H9 (cell line): ENCODE data around the gene CCBE1. TPM values are rescaled to one million over a fixed set of nuclear protein-coding genes. Genes with fewer than 3 reads are reported as not detected.

Experiments used
- DNase-seq: peaks from one replicate; pipeline ENCODE4 v3.0.0-alpha.2; 2017
- H2AFZ ChIP-seq: one replicate; pipeline ENCODE4 v1.6.1; 2013; ENCODE audit warnings: mild to moderate bottlenecking, low read length, control low read depth, moderate library complexity
- H2AK5ac ChIP-seq: 2 replicates; pipeline ENCODE4 v1.6.1; 2013; ENCODE audit warnings: low read length, control low read depth, mixed read lengths; ENCODE audit not compliant: insufficient read length
- H2BK120ac ChIP-seq: one replicate; pipeline ENCODE4 v1.6.1; 2013; ENCODE audit warnings: low read depth, mild to moderate bottlenecking, low read length, control low read depth, inconsistent platforms; ENCODE audit not compliant: poor library complexity, severe bottlenecking
- H2BK12ac ChIP-seq: 2 replicates; pipeline ENCODE4 v1.6.1; 2013; ENCODE audit warnings: low read length, control low read depth, mixed read lengths, low read depth; ENCODE audit not compliant: insufficient read length
- H2BK15ac ChIP-seq: 2 replicates; pipeline ENCODE4 v1.6.1; 2013; ENCODE audit warnings: low read depth, low read length, control low read depth
- H2BK20ac ChIP-seq: one replicate; pipeline ENCODE4 v1.6.1; 2013; ENCODE audit warnings: low read depth, mild to moderate bottlenecking, low read length, control low read depth, inconsistent platforms; ENCODE audit not compliant: poor library complexity, severe bottlenecking
- H2BK5ac ChIP-seq: 2 replicates; pipeline ENCODE4 v1.6.1; 2013; ENCODE audit warnings: low read length, control low read depth, mixed read lengths; ENCODE audit not compliant: insufficient read length
- H3K14ac ChIP-seq: 2 replicates; pipeline ENCODE4 v1.6.1; 2013; ENCODE audit warnings: low read length, control low read depth; ENCODE audit not compliant: insufficient read depth
- H3K18ac ChIP-seq: 2 replicates; pipeline ENCODE4 v1.6.1; 2013; ENCODE audit warnings: low read depth, mild to moderate bottlenecking, mixed read lengths, low read length, control low read depth; ENCODE audit not compliant: insufficient read length
- H3K23ac ChIP-seq: 2 replicates; pipeline ENCODE4 v1.6.1; 2013; ENCODE audit warnings: low read length, control low read depth, mixed read lengths, low read depth; ENCODE audit not compliant: insufficient read length
- H3K23me2 ChIP-seq: 2 replicates; pipeline ENCODE4 v1.6.1; 2013; ENCODE audit warnings: low read depth, mild to moderate bottlenecking, mixed read lengths, low read length, control low read depth; ENCODE audit not compliant: insufficient read length, poor library complexity, severe bottlenecking
- H3K27ac ChIP-seq: 2 replicates; pipeline ENCODE4 v1.5.1; 2013; ENCODE audit warnings: low read length, control low read depth, mixed read lengths, low read depth; ENCODE audit not compliant: insufficient read length
- H3K27me3 ChIP-seq: 2 replicates; pipeline ENCODE4 v1.6.1; 2013; ENCODE audit warnings: low read length, control low read depth, inconsistent platforms; ENCODE audit not compliant: insufficient read depth
- H3K4ac ChIP-seq: 2 replicates; pipeline ENCODE4 v1.6.1; 2013; ENCODE audit warnings: low read depth, mild to moderate bottlenecking, control low read depth, inconsistent platforms, low read length, moderate library complexity
- H3K4me1 ChIP-seq: 2 replicates; pipeline ENCODE4 v1.6.1; 2013; ENCODE audit warnings: low read length, control low read depth, inconsistent platforms; ENCODE audit not compliant: insufficient read depth
- H3K4me2 ChIP-seq: 2 replicates; pipeline ENCODE4 v1.6.1; 2013; ENCODE audit warnings: low read length, control low read depth, mixed read lengths; ENCODE audit not compliant: insufficient read length, insufficient read depth
- H3K56ac ChIP-seq: 2 replicates; pipeline ENCODE4 v1.6.1; 2013; ENCODE audit warnings: low read depth, mild to moderate bottlenecking, mixed read lengths, low read length, control low read depth; ENCODE audit not compliant: insufficient read length
- H3K79me1 ChIP-seq: 2 replicates; pipeline ENCODE4 v1.6.1; 2013; ENCODE audit warnings: low read depth, mild to moderate bottlenecking, moderate library complexity, low read length, control low read depth, inconsistent platforms; ENCODE audit not compliant: insufficient read depth, poor library complexity, severe bottlenecking
- H3K79me2 ChIP-seq: 2 replicates; pipeline ENCODE4 v1.6.1; 2013; ENCODE audit warnings: low read length, control low read depth, inconsistent platforms; ENCODE audit not compliant: insufficient read depth
- H3K9ac ChIP-seq: 2 replicates; pipeline ENCODE4 v1.6.1; 2013; ENCODE audit warnings: low read length, control low read depth, mixed read lengths; ENCODE audit not compliant: insufficient read length; ENCODE audit errors: extremely low read depth
- H3K9me3 ChIP-seq: one replicate; pipeline ENCODE4 v1.6.1; 2013; ENCODE audit warnings: low read depth, low read length, inconsistent platforms; ENCODE audit not compliant: control insufficient read depth
- H3T11ph ChIP-seq: one replicate; pipeline ENCODE4 v1.6.1; 2013; ENCODE audit warnings: mild to moderate bottlenecking, low read length, control low read depth, inconsistent platforms
- H4K20me1 ChIP-seq: one replicate; pipeline ENCODE4 v1.6.1; 2013; ENCODE audit not compliant: control insufficient read depth, insufficient read length, insufficient read depth
- H4K5ac ChIP-seq: 2 replicates; pipeline ENCODE4 v1.6.1; 2013; ENCODE audit warnings: low read depth, mild to moderate bottlenecking, mixed read lengths, low read length, control low read depth; ENCODE audit not compliant: insufficient read length
- H4K8ac ChIP-seq: replicated peaks from 2 replicates; pipeline ENCODE4 v1.6.1; 2013; ENCODE audit warnings: low read length, control low read depth, mixed read lengths, low read depth; ENCODE audit not compliant: insufficient read length
- H4K91ac ChIP-seq: 2 replicates; pipeline ENCODE4 v1.6.1; 2013; ENCODE audit warnings: low read depth, mild to moderate bottlenecking, moderate library complexity, mixed read lengths, low read length, control low read depth; ENCODE audit not compliant: insufficient read length
- H3K27ac Mint-ChIP-seq, 3 experiments: 2 replicates in 2 of 3; 3 replicates in 1 of 3; pipeline ENCODE4 v1.8.0; 2020 to 2021; ENCODE audit warnings: mixed read lengths in 3 of 3, mild to moderate bottlenecking in 1 of 3, moderate library complexity in 1 of 3
- H3K27me3 Mint-ChIP-seq: 2 replicates; pipeline ENCODE4 v1.8.0; 2021; ENCODE audit warnings: low read depth, mild to moderate bottlenecking, moderate library complexity, mixed read lengths
- H3K36me3 Mint-ChIP-seq, 3 experiments: 2 replicates in 2 of 3; 3 replicates in 1 of 3; pipeline ENCODE4 v1.8.0; 2020 to 2021; ENCODE audit warnings: low read depth in 3 of 3, mixed read lengths in 3 of 3; ENCODE audit not compliant: insufficient read depth in 1 of 3
- H3K4me1 Mint-ChIP-seq, 2 experiments: 2 replicates each; pipeline ENCODE4 v1.8.0; 2020; ENCODE audit warnings: mixed read lengths in 2 of 2
- H3K4me3 Mint-ChIP-seq, 2 experiments: 2 replicates in 1 of 2; 3 replicates in 1 of 2; pipeline ENCODE4 v1.8.0; 2020 to 2021; ENCODE audit warnings: mild to moderate bottlenecking in 2 of 2, mixed read lengths in 2 of 2, moderate library complexity in 1 of 2
- H3K9me3 Mint-ChIP-seq, 2 experiments: 2 replicates in 1 of 2; 3 replicates in 1 of 2; pipeline ENCODE4 v1.8.0; 2020; ENCODE audit warnings: mild to moderate bottlenecking in 2 of 2, mixed read lengths in 2 of 2, moderate library complexity in 1 of 2
- WGBS: extraction: QIAGEN DNeasy Blood & Tissue Kit; methylation state at CpG from one replicate; pipeline ENCODE4 v1.1.7; 2013; ENCODE audit warnings: missing lambda C conversion rate, low lambda C conversion rate, mixed read lengths; ENCODE audit not compliant: insufficient read length; ENCODE audit errors: extremely low coverage; 5-methylcytosine and 5-hydroxymethylcytosine counted together
- total RNA-seq: library from RNA; stranded (reverse); gene quantifications from 2 replicates; pipeline ENCODE4 v1.2.1, GENCODE V29; 2021
- TF ChIP-seq, protein P1 (sequence below): fragments of 200-600 bp; sonication (generic); conservative IDR thresholded peaks from 3 replicates; pipeline ENCODE4 v1.8.0; 2021; ENCODE audit warnings: antibody characterized with exemption, mild to moderate bottlenecking

The CCBE1 gene
- total RNA-seq, 1 experiment from 2014 or later = 0.39 TPM

DNA sequence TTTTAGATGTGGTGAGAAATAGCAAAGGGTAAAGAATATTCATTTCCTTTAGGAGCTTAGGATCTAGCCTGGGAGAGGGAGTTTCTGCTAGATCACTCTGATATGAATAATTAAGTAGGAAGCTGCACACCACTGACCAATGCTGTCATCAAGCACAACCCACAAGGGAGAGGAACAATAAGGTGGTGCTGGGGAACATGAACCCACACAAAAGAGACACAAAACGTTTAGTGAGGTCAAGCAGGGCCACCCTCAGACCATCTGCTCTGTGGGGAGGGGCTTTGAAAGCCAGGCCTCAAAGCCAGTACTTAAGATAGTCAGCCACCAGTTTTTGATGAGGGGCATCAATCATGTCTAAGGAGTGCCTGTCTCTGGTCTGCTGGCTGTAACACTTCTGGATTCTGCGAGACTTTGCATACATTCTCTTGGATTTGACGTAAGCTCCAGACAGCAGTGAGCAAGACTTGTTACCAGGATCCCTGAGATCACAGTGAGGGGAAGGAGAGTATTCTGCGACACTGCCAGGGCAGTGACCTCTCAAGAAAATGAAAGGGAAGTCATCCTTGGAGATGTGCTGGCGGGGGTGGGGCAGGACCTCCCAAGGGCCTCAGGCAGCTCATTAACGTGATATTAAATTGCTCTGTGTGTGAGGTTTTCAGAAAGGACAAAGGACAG lies 127.0 kb downstream of the CCBE1 start:
- H3K14ac ChIP-seq = no peak overlapping the region
- WGBS = no CpG with 5 or more reads among the region's 6 CpGs
- Mint-ChIP-seq H3K27ac (peak overlapping the region in 1 of 3 experiments; percentile 31; a peak in 1 of 7 replicates), H3K27me3 (no peaks in the 10 kb centered on the region), H3K36me3 (no peaks in the 10 kb centered on the region), H3K9me3 (no peaks in the 10 kb centered on the region), H3K4me3 (no peak overlapping the region), H3K4me1 (peaks cover 21 to 31% of the 10 kb centered on the region in 2 experiments)
- H3K79me2 ChIP-seq = no peaks in the 10 kb centered on the region
- H4K91ac ChIP-seq = no peak overlapping the region
- no peaks in the 10 kb centered on the region; the same call in 1 of the 2 replicates for H3K4me1 ChIP-seq
- H3K4ac ChIP-seq = no peak overlapping the region
- no peak overlapping the region for H2BK20ac ChIP-seq
- no peak overlapping the region for H2AFZ ChIP-seq
- no peaks in the 10 kb centered on the region for H3K79me1 ChIP-seq
- no peak overlapping the region for H3K56ac ChIP-seq
- H4K8ac ChIP-seq = no peak overlapping the region
- no peak overlapping the region for H3K23ac ChIP-seq
- DNase-seq = no peak
- no peaks in the 10 kb centered on the region for H3K23me2 ChIP-seq
- no peak overlapping the region for H2BK5ac ChIP-seq
- TF ChIP-seq, protein P1, sequence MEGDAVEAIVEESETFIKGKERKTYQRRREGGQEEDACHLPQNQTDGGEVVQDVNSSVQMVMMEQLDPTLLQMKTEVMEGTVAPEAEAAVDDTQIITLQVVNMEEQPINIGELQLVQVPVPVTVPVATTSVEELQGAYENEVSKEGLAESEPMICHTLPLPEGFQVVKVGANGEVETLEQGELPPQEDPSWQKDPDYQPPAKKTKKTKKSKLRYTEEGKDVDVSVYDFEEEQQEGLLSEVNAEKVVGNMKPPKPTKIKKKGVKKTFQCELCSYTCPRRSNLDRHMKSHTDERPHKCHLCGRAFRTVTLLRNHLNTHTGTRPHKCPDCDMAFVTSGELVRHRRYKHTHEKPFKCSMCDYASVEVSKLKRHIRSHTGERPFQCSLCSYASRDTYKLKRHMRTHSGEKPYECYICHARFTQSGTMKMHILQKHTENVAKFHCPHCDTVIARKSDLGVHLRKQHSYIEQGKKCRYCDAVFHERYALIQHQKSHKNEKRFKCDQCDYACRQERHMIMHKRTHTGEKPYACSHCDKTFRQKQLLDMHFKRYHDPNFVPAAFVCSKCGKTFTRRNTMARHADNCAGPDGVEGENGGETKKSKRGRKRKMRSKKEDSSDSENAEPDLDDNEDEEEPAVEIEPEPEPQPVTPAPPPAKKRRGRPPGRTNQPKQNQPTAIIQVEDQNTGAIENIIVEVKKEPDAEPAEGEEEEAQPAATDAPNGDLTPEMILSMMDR = no peak
- no peak overlapping the region for H3T11ph ChIP-seq
- H3K9me3 ChIP-seq = no peaks in the 10 kb centered on the region
- H2BK120ac ChIP-seq = no peak overlapping the region
- H3K9ac ChIP-seq = no peak overlapping the region
- no peak overlapping the region for H2AK5ac ChIP-seq
- no peaks in the 10 kb centered on the region for H4K20me1 ChIP-seq
- no peak overlapping the region for H3K27ac ChIP-seq
- no peak overlapping the region for H3K18ac ChIP-seq
- no peaks in the 10 kb centered on the region for H3K27me3 ChIP-seq
- no peak overlapping the region for H3K4me2 ChIP-seq
- H2BK15ac ChIP-seq = no peak overlapping the region
- H4K5ac ChIP-seq = no peak overlapping the region
- no peak overlapping the region for H2BK12ac ChIP-seq
